ENCODE measurements around the gene CGNL1.

Gene CGNL1

GRCh38 chr15:57456559-57456958, 80.3 kb downstream of the CGNL1 start:
- no peak for DNase-seq (ENCODE audit: low spot score)

GRCh38 chr15:57457726-57458125, 81.4 kb downstream of the CGNL1 start:
- no peak for DNase-seq (ENCODE audit: low spot score)

GRCh38 chr15:57458356-57458781, 82.1 kb downstream of the CGNL1 start:
- DNase-seq (ENCODE audit: low spot score): no peak

DNA sequence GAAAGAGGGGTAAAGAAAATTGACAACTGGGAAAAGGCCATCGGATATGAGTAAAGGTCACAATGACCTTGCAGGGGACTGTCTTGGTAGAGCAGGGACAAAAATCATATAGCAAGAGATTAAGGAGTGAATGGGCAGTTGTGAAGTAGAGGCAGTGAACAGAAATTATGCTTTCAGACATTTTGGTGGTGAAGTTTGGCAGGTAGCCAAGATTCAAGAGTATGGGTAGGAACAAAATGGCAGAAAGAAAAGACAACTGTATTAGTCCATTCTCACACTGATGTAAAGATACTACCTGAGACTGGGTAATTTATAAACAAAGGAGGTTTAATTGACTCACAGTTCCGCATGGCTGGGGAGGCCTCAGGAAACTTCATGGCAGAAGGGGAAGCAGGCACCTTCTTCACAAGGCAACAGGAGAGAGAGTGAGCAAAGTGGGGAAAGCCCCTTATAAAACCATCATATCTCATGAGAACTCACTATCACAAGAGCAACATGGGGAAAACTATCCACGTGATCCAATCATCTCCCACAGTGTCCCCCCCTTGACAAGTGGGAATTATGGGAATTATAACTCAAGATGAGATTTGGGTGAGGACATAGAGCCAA, 84.0 kb downstream of the CGNL1 start:
- no peak for DNase-seq (ENCODE audit: low spot score)

DNA sequence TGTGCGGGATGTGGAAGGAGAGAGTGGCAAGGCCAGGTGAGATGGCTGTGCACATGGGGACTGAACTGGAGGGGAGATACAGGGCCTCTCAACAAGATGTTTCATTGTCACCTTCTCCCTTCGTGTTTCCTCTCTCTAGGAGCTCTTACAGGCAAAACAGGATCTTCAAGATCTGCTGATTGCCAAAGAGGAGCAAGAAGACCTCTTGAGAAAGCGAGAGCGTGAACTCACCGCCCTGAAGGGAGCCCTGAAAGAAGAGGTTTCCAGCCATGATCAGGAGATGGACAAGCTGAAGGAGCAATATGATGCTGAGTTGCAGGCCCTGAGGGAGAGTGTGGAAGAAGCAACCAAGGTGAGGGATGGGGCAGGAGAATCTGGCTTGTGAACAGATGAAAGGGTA, 85.2 kb downstream of the CGNL1 start:
- DNase-seq (ENCODE audit: low spot score): no peak

DNA sequence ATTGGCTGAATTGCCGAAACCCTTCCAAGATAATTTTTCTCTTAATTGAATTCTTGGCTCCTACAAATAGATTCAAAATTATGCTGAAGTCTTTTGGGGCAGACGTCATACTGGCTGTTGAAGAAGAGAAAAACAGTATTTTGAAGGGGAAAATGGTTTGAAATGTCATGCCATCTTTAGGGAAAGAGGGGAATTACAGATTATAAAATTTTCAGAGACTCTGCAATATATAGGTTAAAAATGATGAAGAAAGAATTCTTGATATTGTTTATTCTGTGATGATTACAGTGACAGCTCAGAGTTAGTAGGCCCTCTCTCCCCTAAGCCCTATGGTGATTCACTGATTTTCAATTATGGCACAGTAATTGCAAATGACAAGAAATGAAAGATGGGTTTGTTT, 86.1 kb downstream of the CGNL1 start:
- DNase-seq (ENCODE audit: low spot score): no peak

DNA sequence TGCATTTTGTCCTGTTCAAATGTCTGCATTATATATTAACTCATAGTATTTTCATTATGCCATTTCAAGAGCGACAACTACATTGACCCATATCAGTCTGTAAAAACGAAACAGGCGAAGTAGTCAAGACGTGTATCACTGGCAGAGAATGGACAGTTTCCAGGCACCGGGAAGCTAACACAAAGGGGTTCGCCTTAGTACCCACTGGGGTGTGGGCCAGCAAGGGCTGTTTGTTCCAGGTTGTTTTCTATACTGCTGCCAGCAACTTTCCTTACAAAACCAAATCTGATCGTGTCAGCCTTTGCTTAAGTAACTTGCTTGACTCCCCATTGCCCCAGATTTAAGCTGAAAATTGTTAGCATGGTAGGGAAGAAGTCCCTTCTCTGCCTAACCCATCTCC, 87.1 kb downstream of the CGNL1 start:
- DNase-seq (ENCODE audit: low spot score): no peak

DNA sequence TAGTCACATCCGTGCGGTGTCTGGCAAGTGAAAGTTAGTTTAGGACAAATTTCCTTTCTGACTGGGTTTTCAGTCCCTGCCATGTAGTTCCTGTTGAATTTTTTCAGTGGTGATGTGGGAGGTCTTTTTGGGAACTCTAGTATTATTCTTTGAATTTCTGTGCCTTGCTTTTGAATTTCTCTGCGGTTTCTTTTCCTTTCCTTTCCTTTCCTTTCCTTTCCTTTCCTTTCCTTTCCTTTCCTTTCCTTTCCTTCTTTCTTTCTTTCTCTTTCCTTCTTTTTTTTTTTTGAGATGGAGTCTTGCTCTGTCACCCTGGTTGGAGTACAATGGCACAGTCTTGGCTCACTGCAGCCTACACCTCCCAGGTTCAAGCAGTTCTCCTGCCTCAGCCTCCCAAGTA, 88.2 kb downstream of the CGNL1 start:
- no peak for DNase-seq (ENCODE audit: low spot score)

DNA sequence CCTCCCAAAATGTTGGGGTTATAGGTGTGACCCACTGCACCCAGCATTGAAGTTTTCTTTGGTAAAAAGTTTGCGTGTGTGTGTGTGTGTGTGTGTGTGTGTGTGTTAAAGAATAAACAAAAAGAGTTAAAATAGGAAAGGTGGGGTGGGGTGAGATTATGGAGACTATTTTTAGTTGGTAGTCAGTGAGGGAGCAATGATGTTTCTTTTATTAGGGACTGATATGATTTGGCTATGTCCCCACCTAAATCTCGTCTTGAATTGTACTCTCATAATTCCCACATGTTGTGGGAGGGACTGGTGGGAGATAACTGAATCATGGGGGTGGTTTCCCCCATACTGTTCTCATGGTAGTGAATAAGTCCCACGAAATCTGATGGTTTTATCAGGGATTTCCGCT, 92.2 kb downstream of the CGNL1 start:
- DNase-seq (ENCODE audit: low spot score): no peak

DNA sequence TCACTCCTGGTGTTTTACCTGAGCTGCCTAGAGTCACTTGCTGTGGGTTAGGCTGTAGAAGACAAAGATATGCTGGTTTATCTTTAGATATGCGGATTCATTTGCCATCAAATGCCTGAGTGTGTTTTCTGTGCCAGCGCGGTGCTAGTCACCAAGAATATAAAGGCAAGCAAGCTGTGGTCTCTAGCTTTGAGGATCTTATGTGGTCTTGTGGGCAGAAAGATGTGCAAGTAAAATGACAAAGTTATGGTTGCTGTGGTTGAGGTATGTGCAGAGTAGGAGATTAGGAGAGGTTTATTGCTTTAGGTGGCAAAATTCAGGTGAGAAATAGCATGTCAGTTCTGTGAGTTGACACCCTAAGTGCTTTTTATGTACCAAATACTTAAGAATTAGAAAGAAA, 94.2 kb downstream of the CGNL1 start:
- no peak for DNase-seq (ENCODE audit: low spot score)

DNA sequence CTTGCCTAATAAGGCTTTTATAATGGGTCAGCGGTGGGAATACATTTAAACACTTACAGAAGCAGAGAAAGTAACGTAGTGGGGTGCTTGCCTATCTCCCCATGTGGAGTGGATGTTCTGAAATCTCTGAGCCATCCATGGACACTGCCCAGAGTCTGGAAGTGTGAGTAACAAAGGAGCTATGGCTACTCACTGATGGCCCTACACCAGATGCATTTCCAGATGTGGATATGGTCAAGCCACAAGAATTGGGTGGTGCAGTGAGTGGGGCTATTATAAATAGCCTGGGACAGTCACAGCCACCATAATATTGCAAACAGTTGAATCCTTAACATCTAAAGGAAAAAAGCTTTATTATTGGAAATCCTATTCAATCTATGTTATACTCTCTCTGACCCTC, 96.6 kb downstream of the CGNL1 start:
- no peak for DNase-seq (ENCODE audit: low spot score)

- DNase-seq (ENCODE audit: low spot score): peak; percentile 44
These were observed 100.2 kb downstream of the CGNL1 start for GRCh38 chr15:57476533-57476975.

DNA sequence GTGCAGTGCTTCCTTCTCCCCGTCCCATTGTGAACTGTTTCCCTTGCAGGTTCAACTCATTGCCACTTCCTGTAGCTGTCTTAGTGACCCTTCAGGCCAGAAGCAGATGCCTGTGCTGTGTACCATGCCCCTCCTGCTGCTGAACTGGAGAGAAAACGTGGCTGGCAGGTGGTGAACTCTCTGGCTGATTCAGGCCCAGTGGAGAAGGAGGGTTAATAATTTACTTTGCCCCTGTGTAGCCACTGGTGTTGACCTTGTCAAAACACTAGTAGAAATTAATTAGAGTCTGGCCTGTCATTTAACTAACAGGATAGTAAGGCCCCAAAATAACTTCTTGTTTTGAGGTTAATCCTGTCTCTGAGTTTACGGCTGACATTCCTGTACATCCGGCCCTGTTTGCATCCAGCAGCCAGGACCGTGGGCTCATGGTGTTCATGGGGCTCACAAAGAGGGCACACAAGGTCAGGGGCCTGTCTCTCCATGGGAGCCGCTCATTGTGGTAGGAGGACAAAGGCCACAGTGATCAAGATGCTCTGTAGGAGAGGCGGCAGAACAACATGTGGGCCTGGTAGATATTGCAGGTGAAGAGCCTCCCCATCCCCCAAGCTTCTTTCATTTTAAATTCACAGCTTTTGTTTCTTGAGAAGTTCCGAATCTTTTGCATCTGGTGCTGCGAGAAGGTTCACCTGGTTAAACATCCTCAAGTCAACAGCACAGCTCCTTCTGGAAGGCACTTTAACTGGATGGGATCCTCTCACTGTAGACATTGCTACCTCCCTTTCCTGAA, 101.6 kb downstream of the CGNL1 start:
- DNase-seq (ENCODE audit: low spot score): peak; percentile 66

- DNase-seq (ENCODE audit: low spot score): no peak
These were observed 102.7 kb downstream of the CGNL1 start for GRCh38 chr15:57479005-57479404.

- DNase-seq (ENCODE audit: low spot score): no peak
These were observed 104.9 kb downstream of the CGNL1 start for GRCh38 chr15:57481038-57481705.

DNA sequence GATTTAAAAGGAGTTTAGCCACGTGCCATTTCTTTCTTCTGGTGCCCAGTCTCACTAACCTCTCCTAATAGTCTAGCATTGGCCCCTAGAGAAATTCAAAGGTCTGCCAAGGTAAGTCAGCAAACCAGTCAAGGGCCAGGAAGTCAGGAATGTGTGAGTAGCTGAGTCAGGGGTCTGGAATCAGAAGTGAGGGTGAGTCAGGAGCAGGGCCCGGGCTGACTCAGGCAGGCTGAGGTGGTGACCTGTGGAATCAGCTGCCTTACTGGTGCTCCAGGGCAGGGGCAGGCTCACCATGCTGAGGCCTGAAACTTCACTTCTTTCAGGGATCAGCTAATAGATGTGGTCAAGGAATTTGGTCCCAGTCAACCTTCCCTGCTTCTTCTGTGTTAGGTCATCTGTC, 109.6 kb downstream of the CGNL1 start:
- DNase-seq (ENCODE audit: low spot score): peak; percentile 60

- no peak for DNase-seq (ENCODE audit: low spot score)
These were observed 110.5 kb downstream of the CGNL1 start for GRCh38 chr15:57486833-57487232.

DNA sequence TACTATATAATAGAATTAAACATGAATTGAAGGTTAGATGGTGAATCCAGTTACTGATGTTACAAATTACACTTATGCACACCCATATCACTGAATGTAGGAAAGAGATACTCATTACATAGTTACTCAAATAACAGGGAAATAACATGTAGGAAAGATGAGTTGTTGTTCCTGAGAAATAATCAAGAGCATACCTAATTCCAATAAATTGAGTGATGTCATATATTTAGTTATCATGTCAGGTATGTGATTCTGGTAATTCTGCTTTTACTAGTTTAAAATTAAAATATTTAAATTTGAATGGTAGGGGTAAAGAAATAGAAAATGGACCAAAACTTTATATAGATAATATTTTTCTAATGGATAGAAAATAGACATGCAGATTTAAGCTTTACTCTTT, 112.8 kb downstream of the CGNL1 start:
- DNase-seq (ENCODE audit: low spot score): no peak

DNA sequence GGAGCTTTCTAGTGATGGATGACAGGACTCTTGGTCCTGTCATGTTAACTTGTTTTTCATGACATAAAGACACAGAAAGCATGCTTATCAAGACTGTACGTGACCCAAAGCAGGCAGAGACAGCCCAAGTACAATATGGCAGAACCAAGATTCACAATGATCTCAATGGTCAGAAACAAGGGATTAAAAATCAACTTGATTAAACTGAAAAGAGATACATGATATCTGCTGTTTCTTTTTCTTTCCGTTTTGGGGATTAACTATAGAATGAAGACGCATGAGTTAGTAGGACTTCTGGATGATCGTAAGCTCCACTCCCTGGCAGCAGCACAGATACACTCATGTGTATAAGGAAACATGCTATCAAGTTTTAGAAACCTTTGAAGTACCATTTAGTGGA, 117.0 kb downstream of the CGNL1 start:
- no peak for DNase-seq (ENCODE audit: low spot score)

- DNase-seq (ENCODE audit: low spot score): no peak
These were observed 118.3 kb downstream of the CGNL1 start for GRCh38 chr15:57494581-57494980.

DNA sequence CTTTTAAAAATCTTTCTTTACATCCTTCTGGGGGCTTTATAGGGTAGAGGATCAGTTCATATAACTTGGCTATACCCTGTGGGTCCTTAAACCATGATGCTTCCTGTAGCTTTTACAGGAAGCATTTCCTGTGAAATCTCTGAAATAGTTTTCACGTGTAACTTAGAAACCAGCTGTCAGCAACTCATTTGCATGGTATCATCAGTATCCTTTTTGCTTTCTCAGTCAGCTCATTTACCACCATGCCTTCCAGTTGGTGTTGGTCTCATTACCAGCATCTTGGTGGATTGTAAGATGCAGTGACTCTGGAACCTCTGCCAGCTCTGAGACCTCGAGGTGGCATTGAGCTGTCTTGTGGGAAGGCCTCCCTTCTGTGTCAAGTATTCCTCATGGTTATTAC, 118.7 kb downstream of the CGNL1 start:
- DNase-seq (ENCODE audit: low spot score): no peak

DNA sequence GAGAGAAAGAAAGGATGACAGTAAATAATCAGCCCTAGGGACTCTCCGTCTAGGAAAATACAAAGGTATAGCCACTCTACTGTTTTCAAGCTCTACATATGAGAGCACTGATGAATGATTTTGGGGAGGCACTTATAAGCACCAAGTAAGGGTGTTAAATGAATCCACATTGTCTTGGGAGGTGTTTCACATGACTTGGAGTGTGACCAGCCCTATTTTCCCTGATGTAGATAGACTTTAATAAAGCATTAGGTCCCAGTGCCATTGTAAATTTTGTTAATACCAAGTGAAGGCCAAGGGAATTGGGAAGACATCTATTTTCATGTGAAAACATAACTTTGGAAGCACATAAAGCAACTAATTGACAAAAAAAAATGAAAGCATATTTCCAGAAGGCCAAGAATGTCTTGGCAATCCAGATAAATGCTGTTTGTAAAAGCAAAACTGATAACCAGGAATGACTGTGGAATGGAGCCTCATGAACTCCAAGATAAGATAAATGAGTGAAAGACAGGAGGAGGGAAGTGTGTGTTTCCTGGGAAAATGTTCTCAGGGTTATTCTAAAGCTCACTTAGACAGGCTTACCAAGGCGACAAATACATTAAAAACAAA, 119.4 kb downstream of the CGNL1 start:
- no peak for DNase-seq (ENCODE audit: low spot score)

- no peak for DNase-seq (ENCODE audit: low spot score)
These were observed 120.3 kb downstream of the CGNL1 start for GRCh38 chr15:57496594-57496945.
